SK-N-MC (cell line): ENCODE measurements around the gene PLXDC1.

ENCODE experiments used
- EZH2 ChIP-seq: fragments of 200-600 bp; sonication (generic); IDR thresholded peaks from one replicate; pipeline ENCODE4 v1.6.1; 2017; ENCODE audit warnings: antibody characterized with exemption
- POLR2AphosphoS5 ChIP-seq: IDR thresholded peaks from 2 replicates; pipeline ENCODE4 v1.6.1; 2012; ENCODE audit warnings: mild to moderate bottlenecking, low read depth, low read length, borderline replicate concordance

DNA sequence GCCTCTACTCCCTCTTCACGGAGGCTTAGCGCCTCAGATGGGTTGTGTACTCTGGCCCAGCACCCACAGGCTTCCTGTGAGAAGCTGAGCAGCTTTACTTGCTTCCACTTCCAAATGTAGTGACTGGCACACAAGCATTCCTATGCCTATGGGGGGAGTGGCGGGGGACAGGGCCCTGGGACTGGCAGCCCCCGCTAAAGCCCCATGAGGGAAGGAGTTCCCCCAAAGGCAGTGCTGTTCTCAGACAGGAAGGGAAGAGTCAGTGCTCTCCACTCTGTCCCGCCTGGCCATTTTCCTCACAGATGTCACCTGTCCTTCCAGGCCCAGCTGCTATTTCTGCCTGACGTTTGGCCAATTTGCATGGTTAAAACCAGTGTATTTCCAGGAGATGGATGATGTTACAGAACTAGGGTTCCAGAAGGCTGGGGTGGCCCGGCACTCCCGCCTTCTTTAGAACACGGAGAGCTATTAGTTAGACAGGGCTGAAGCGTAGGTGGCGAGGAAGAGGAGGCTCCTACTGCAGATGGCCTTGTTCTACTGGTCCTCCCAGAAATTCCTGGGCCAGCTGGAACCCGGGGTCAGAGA is 100.3 kb downstream of the PLXDC1 start:
- no peak for TF ChIP-seq POLR2AphosphoS5
- no peak for TF ChIP-seq EZH2
